AG09309 (cell line): Measurements from ENCODE around the gene SPDYA.
A peak's percentile ranks its signal among the peaks of the same experiment; 100 is the strongest.

Experiments used
- DNase-seq: peaks from one replicate; pipeline ENCODE4 v3.0.0-alpha.2; 2010; ENCODE audit warnings: low read depth
- H3K4me3 ChIP-seq: 2 replicates; pipeline ENCODE4 v1.5.1; 2011; ENCODE audit warnings: mild to moderate bottlenecking, low read depth, low read length, moderate library complexity; ENCODE audit not compliant: control insufficient read depth
- CTCF ChIP-seq: IDR thresholded peaks from 2 replicates; pipeline ENCODE4 v1.5.1; 2011; ENCODE audit warnings: mild to moderate bottlenecking, low read depth, low read length, inconsistent platforms; ENCODE audit not compliant: insufficient read depth, control insufficient read depth; ENCODE audit errors: missing control alignments

SPDYA gene

GRCh38 chr2:28796620-28797019, 14.0 kb upstream of the SPDYA start:
- DNase-seq, result no peak

GRCh38 chr2:28801726-28802125, 8.9 kb upstream of the SPDYA start:
- no peak overlapping the region for H3K4me3 ChIP-seq
- no peak for DNase-seq
- TF ChIP-seq CTCF, result no peak

More at GRCh38 chr2:28796620-28797019, 14.0 kb upstream of the SPDYA start:
- no peak overlapping the region for H3K4me3 ChIP-seq
- TF ChIP-seq CTCF, result no peak

DNA sequence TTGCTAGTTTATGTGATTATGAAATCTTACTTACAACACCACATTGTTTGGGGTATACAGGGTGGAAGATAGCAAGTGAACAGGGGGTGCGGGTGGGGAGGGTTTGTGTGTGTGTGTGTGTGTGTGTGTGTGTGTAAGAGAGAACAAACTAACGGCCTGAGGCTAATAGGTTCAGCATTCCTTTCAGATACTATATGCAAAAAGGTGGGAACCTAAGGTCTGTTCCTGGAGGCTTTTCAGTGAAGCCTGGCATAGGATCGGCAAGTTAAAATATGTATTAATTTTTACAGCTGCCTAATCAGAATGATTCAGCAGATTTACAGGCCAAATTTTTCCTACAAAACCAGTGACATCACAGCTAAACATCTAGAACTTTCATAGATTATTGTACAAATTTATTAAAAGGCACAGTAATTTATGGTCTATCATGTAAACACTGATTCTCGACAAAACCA, 7.6 kb upstream of the SPDYA start:
- TF ChIP-seq CTCF, result no peak
- H3K4me3 ChIP-seq, result no peak overlapping the region
- peak; percentile 49 for DNase-seq

DNA sequence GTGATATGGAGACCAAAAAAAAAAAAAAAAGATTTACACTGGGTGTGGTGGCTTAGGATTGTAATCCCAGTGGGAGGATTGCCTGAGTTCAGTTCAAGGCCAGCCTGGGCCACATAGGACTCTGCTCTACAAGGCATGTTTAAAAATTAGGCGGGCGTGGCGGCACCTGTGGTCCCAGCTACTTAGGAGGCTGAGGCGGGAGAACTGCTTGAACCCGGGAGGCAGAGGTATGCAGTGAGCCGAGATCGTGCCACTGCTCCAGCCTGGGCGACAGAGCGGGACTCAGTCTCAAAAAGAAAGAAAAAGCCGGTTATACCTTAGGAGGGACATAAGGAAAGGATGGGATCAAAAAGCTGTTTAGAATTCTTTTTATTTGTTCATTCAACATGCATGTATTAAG, 707 bp upstream of the SPDYA start:
- peak overlapping the region; percentile 60 for H3K4me3 ChIP-seq
- no peak for TF ChIP-seq CTCF
- no peak for DNase-seq

DNA sequence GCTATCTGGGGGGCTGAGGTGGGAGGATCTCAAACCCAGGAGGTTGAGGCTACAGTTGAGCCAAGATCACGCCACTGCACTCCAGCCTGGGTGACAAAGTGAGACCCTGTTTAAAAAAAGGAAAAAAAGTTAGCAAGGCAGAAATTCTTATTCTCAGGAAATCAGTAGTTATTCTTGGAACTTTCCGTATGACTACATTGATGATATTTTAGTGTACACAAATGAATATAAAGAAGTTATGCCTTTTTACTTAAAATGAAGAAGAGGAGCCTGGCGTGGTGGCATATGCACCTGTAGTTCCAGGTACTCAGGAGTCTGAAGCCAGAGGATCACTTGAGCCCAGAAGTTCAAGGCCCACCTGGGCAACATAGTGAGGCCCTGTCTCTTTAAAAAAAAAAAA, 7.4 kb downstream of the SPDYA start:
- no peak overlapping the region for H3K4me3 ChIP-seq
- DNase-seq, result no peak
- TF ChIP-seq CTCF, result no peak

GRCh38 chr2:28821295-28821958, 10.8 kb downstream of the SPDYA start:
- peak; percentile 17 for DNase-seq
- H3K4me3 ChIP-seq, result no peak overlapping the region
- TF ChIP-seq CTCF, result peak; percentile 65
